Posterior cingulate gyrus (tissue), 11 donors: ENCODE measurements around the gene SOX12.
"Not testable (repeated sequence)": the region's sequence is repeated elsewhere in the genome, so short reads cannot be mapped to it uniquely, and the experiment has no call there.

Experiments used
- DNase-seq, 10 donors: peaks; one replicate each; pipeline versions ENCODE4 v3.0.0 to v3.0.0-alpha.2; 2020 to 2021; ENCODE audit warnings: mixed read lengths in 3 of 10
- intact Hi-C: fragments of 100-400 bp; cut with DNase I; formaldehyde crosslinking; loops from one replicate; pipeline ENCODE4 v1.15.1; 2023

SOX12 gene

DNA sequence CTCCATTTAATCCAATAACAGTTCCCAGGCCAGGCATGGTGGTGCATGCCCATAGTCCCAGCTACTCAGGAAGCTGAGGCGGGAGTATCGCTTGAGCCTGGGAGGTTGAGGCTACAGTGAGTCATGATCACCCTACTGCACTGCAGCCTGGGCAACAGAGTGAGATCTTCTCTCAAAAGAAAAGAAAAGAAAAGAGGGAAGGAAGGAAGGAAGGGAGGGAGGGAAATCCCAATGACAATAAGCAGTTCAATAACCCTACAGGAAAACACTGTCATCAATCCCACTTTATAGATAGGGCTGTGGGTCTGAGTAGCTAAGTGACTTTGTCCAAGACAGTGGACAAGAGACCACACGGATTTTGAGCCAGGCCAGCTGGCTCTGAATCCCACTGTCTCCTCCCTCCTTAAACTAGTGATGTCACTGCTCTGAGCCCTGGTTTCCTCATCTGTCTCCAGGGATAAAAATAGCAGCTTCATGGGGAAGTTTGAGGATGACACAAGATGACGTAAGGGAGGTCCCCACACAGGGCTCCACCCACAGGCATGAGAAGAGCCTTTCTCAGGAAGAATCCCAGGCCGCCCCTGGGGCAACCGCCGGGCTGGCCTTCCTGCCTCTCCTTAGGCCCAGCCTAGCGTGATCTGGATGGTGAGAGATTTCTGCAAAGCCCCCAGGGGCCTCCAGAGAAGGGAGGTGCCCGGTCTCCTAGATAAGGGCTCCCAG lies 48.0 kb downstream of the SOX12 start:
- DNase-seq = no peak
- intact Hi-C loops = no loop called here

DNA sequence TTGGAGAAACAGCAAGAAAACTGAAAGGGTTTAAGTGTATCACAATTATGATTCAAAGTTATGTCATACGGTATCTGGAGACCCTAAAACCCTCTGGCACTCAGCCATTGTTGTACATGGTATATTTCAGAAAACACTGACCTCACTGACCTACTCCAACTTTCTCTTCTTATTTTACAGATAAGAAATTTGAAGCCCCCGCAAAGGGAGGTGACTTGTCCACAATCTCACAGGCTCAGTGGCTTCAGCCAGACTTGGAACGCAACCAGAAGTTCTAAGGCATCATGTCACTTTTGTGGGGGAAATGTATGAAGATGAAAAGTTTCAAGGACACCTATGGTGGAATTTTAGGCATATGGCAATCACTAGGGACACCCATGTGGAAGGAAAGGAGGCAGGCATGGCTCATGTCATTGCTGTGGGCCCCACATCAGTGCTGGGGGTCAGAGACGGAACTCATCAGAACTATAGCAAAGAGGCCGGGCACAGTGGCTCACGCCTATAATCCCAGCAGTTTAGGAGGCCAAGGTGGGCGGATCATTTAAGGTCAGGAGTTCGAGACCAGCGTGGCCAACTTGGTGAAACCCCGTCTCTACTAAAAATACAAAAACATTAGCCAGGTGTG lies 50.0 kb downstream of the SOX12 start:
- intact Hi-C loops = no loop called here
- no peak for DNase-seq

DNA sequence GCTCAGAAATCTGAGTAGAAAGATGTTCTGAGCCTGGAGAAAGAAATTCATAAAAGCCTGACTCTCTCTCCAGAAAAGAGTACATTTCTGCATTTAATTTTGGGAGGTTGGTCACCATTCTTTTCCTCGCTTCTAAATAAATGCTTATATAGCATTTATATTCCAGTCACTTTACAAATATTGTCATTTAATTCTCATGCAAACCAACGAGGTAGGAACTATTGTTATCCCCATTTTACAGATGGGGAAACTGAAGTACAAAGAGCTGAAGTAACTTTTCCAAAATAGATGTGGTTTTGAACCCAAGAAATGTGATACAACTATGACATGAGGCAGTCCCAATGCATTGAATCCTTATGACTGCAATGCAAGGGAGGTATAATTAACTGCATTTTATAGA lies 50.7 kb downstream of the SOX12 start:
- intact Hi-C loops = no loop called here
- no peak for DNase-seq

DNA sequence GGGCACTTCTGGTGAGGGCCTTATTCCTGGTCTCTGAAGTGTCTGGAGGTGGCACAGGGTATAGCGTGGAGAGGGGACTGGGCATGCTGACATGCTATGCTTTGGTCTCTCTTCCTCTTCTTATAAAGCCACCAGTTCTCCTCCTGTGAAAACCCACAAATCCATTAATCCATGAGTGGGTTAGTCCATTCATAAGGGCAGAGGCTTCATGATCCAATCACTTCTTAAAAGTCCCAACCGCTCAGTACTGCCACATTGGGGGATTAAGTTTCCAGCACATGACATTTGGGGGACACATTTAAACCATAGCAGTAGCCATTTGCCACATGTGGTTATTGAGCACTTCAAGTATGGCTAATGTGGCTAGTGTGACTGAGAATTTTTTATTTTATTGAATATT lies 51.4 kb downstream of the SOX12 start:
- DNase-seq = no peak

DNA sequence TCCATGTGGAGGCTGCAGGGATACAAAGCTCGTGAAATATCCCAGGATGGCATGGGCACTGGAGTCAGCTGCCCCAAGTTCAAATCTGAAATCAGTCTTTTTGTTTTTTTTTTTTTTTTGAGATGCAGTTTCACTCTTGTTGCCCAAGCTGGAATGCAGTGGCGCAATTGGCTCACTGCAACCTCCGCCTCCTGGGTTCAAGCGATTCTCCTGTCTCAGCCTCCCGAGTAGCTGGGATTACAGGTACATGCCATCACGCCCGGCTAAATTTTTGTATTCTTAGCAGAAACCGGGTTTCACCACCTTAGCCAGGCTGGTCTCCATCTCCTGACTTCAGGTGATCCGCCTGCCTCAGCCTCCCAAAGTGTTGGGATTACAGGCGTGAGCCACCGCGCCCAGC lies 52.2 kb downstream of the SOX12 start:
- peak in 1 of 10 donors; percentile 20 for DNase-seq
- intact Hi-C loops = not testable (repeated sequence)

More for the DNA sequence above, 51.4 kb downstream of the SOX12 start:
- intact Hi-C loops = no loop called here

DNA sequence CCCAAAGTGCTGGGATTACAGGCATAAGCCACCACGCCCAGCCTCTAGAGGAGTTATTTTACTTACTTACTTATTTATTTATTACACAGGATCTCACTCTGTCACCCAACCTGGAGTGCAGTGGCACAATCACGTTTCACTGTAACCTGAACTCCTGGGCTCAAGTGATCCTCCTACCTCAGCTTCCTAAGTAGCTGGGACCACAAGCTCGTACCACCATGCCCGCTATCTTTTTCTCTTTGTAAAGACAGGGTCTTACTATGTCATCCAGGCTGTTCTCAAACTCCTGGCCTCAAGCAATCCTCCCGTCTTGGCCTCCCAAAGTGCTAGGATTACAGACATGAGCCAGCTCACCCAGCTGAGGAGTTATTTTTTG lies 53.6 kb downstream of the SOX12 start:
- intact Hi-C loops = no loop called here
- DNase-seq = no peak
